PC-9 (cell line): Measurements from ENCODE around the gene IGF1. TPM values are rescaled to one million over a fixed set of nuclear protein-coding genes. Genes with fewer than 3 reads are reported as not detected.

Experiments used
- BruUV-seq: library from RNA; stranded (reverse); fragments of 400-500 nt; replicated peaks from 2 replicates; lab custom pipeline; 2021; lab: Mats Ljungman, UMichigan
- CTCF ChIA-PET: fragments of 300-600 bp; sonication (Branson Sonifier 250); formaldehyde crosslinking; loops from one replicate; lab custom pipeline; 2022; ENCODE audit warnings: antibody characterized with exemption; lab: Charles Lee
- POLR2A ChIA-PET: fragments of 300-600 bp; sonication (Branson Sonifier 250); formaldehyde crosslinking; loops from one replicate; lab custom pipeline; 2022; ENCODE audit warnings: antibody characterized with exemption; ENCODE audit not compliant: unreplicated experiment; lab: Charles Lee
- DNase-seq, 2 experiments: peaks; one replicate each; pipeline versions ENCODE4 v3.0.0 to v3.0.0-alpha.2; 2015 to 2022; ENCODE audit warnings: mixed read lengths in 1 of 2
- H2AFZ ChIP-seq: fragments of 200-600 bp; sonication (generic); 2 replicates; pipeline ENCODE4 v1.8.1; 2017; ENCODE audit warnings: antibody characterized with exemption
- H3F3A ChIP-seq: fragments of 200-600 bp; sonication (generic); 2 replicates; pipeline ENCODE4 v1.8.1; 2017; ENCODE audit warnings: antibody characterized with exemption, mild to moderate bottlenecking, low read depth; ENCODE audit not compliant: insufficient read depth
- H3K27ac ChIP-seq: fragments of 200-600 bp; sonication (generic); 2 replicates; pipeline ENCODE4 v1.6.1; 2016; ENCODE audit warnings: mixed run types
- H3K27me3 ChIP-seq: fragments of 200-600 bp; sonication (generic); 2 replicates; pipeline ENCODE4 v1.6.1; 2016; ENCODE audit warnings: low read depth, mixed run types; ENCODE audit not compliant: insufficient read depth
- H3K36me3 ChIP-seq: fragments of 200-600 bp; sonication (generic); 2 replicates; pipeline ENCODE4 v1.6.1; 2016; ENCODE audit warnings: low read depth, mixed run types
- H3K4me1 ChIP-seq: fragments of 200-600 bp; sonication (generic); replicated peaks from 2 replicates; pipeline ENCODE4 v1.6.1; 2016; ENCODE audit warnings: mixed run types; ENCODE audit not compliant: insufficient read depth
- H3K4me2 ChIP-seq: fragments of 200-600 bp; sonication (generic); 2 replicates; pipeline ENCODE4 v1.6.1; 2017; ENCODE audit warnings: mixed run types
- H3K4me3 ChIP-seq: fragments of 200-600 bp; sonication (generic); 2 replicates; pipeline ENCODE4 v1.6.1; 2016; ENCODE audit warnings: mixed run types
- H3K79me2 ChIP-seq: fragments of 200-600 bp; sonication (generic); 2 replicates; pipeline ENCODE4 v1.6.1; 2017; ENCODE audit warnings: low read depth, mixed run types
- H3K9me2 ChIP-seq: fragments of 200-600 bp; sonication (generic); 2 replicates; pipeline ENCODE4 v1.8.1; 2017; ENCODE audit warnings: mild to moderate bottlenecking; ENCODE audit not compliant: insufficient read depth
- H3K9me3 ChIP-seq: fragments of 200-600 bp; sonication (generic); 2 replicates; pipeline ENCODE4 v1.8.1; 2016; ENCODE audit warnings: low read depth; ENCODE audit not compliant: insufficient read depth
- H4K20me1 ChIP-seq: fragments of 200-600 bp; sonication (generic); 2 replicates; pipeline ENCODE4 v1.8.1; 2017; ENCODE audit not compliant: insufficient read depth
- CTCF ChIP-seq: fragments of 200-600 bp; sonication (generic); conservative IDR thresholded peaks from 2 replicates; pipeline ENCODE4 v1.6.1; 2017; ENCODE audit warnings: mixed run types, antibody characterized with exemption, mild to moderate bottlenecking, moderate library complexity
- EZH2 ChIP-seq: fragments of 200-600 bp; sonication (generic); IDR thresholded peaks from 2 replicates; pipeline ENCODE4 v1.8.0; 2017; ENCODE audit warnings: antibody characterized with exemption, low read depth
- intact Hi-C: fragments of 100-400 bp; cut with micrococcal nuclease; formaldehyde crosslinking; loops from one replicate; pipeline ENCODE4 v1.10.0; 2022; ENCODE audit not compliant: unreplicated experiment
- total RNA-seq: library from RNA; stranded (reverse); gene quantifications from 2 replicates; pipeline ENCODE4 v1.2.3, GENCODE V29; 2021

IGF1 gene
- total RNA-seq, 1 experiment from 2014 or later, result not detected

GRCh38 chr12:102415515-102415914 is 64.8 kb downstream of the IGF1 start:
- CTCF ChIA-PET, result no interaction called here
- BruUV-seq, result no TSS peak
- Histone ChIP-seq H3K27me3 (no peaks in the 10 kb centered on the region), H3F3A (no peaks in the 10 kb centered on the region), H3K4me1 (no peaks in the 10 kb centered on the region), H3K9me3 (no peaks in the 10 kb centered on the region), H3K4me3 (no peak overlapping the region), H3K4me2 (no peak overlapping the region), H3K36me3 (no peaks in the 10 kb centered on the region), H3K79me2 (no peaks in the 10 kb centered on the region), H4K20me1 (no peaks in the 10 kb centered on the region), H2AFZ (no peak overlapping the region), H3K27ac (no peak overlapping the region), H3K9me2 (no peaks in the 10 kb centered on the region)
- intact Hi-C loops, result no loop called here
- TF ChIP-seq EZH2, result no peak
- TF ChIP-seq CTCF, result no peak
- no peak for DNase-seq
- POLR2A ChIA-PET, result no interaction called here

GRCh38 chr12:102413396-102413795 is 67.0 kb downstream of the IGF1 start:
- Histone ChIP-seq H3K4me3 (no peak overlapping the region), H3K4me2 (no peak overlapping the region), H3F3A (no peaks in the 10 kb centered on the region), H3K9me3 (no peaks in the 10 kb centered on the region), H3K4me1 (no peaks in the 10 kb centered on the region), H2AFZ (no peak overlapping the region), H4K20me1 (no peaks in the 10 kb centered on the region), H3K9me2 (no peaks in the 10 kb centered on the region), H3K36me3 (no peaks in the 10 kb centered on the region), H3K27me3 (no peaks in the 10 kb centered on the region), H3K79me2 (no peaks in the 10 kb centered on the region), H3K27ac (no peak overlapping the region)
- POLR2A ChIA-PET, result no interaction called here
- CTCF ChIA-PET, result no interaction called here
- BruUV-seq, result no TSS peak
- intact Hi-C loops, result no loop called here
- no peak for DNase-seq
- TF ChIP-seq EZH2, result no peak
- TF ChIP-seq CTCF, result no peak

DNA sequence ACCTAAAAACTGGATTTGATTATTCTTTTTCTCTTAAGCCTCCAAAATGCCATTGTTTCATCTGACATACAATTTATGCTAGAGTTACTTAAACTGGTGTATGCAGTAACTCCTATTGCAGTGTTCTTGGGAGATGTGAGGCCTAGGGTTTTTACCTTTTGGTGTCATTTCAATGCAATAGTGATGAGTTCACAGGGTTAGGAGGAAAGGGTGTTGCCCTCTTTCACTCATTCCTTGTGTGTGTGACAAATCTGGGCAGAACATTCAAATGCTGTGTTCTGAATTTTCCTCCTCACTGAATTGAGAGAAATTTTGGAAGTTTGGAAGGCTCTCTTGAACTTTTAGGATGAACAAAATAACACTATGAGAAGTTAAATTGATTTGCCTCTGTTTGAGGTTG is 69.9 kb downstream of the IGF1 start:
- no peaks in the 10 kb centered on the region for H3K9me3 ChIP-seq
- no peaks in the 10 kb centered on the region for H3F3A ChIP-seq
- no peak overlapping the region for H3K4me2 ChIP-seq
- CTCF ChIA-PET, result no interaction called here
- POLR2A ChIA-PET, result no interaction called here
- no peaks in the 10 kb centered on the region for H3K36me3 ChIP-seq
- H2AFZ ChIP-seq, result no peak overlapping the region
- no peak overlapping the region for H3K27ac ChIP-seq
- DNase-seq, result no peak
- TF ChIP-seq EZH2 (no peak), CTCF (no peak)
- H3K4me1 ChIP-seq, result no peaks in the 10 kb centered on the region
- H4K20me1 ChIP-seq, result no peaks in the 10 kb centered on the region
- no peaks in the 10 kb centered on the region for H3K79me2 ChIP-seq
- H3K4me3 ChIP-seq, result no peak overlapping the region
- intact Hi-C loops, result no loop called here
- no peaks in the 10 kb centered on the region for H3K27me3 ChIP-seq
- no TSS peak for BruUV-seq
- no peaks in the 10 kb centered on the region for H3K9me2 ChIP-seq
